Neural progenitor cell (in vitro differentiated cells): ENCODE results near the gene OPTC. TPM values are rescaled to one million over a fixed set of nuclear protein-coding genes. Genes with fewer than 3 reads are reported as not detected.
"Not testable (repeated sequence)": the region's sequence is repeated elsewhere in the genome, so short reads cannot be mapped to it uniquely, and the experiment has no call there.

Experiments
- DNase-seq: peaks from one replicate; pipeline ENCODE4 v3.0.0-alpha.2; 2016; ENCODE audit warnings: low spot score
- H2AFZ ChIP-seq: fragments of 200-600 bp; sonication (generic); replicated peaks from 2 replicates; pipeline ENCODE4 v1.6.1; 2016; ENCODE audit warnings: antibody characterized with exemption
- H3F3A ChIP-seq: fragments of 200-600 bp; sonication (generic); 2 replicates; pipeline ENCODE4 v1.6.1; 2016; ENCODE audit warnings: antibody characterized with exemption, low read depth
- H3K27ac ChIP-seq: fragments of 200-600 bp; sonication (generic); 2 replicates; pipeline ENCODE4 v1.5.1; 2016; ENCODE audit warnings: mild to moderate bottlenecking
- H3K27me3 ChIP-seq: fragments of 200-600 bp; sonication (generic); 2 replicates; pipeline ENCODE4 v1.6.1; 2016; ENCODE audit warnings: mild to moderate bottlenecking, moderate library complexity
- H3K36me3 ChIP-seq: fragments of 200-600 bp; sonication (generic); 2 replicates; pipeline ENCODE4 v1.5.1; 2016
- H3K4me1 ChIP-seq: fragments of 200-600 bp; sonication (generic); 2 replicates; pipeline ENCODE4 v1.6.1; 2016; ENCODE audit warnings: mixed run types
- H3K4me2 ChIP-seq: fragments of 200-600 bp; sonication (generic); 2 replicates; pipeline ENCODE4 v1.6.1; 2016
- H3K4me3 ChIP-seq: fragments of 200-600 bp; sonication (generic); 2 replicates; pipeline ENCODE4 v1.5.1; 2016
- H3K79me2 ChIP-seq: fragments of 200-600 bp; sonication (generic); 2 replicates; pipeline ENCODE4 v1.6.1; 2016; ENCODE audit warnings: low read depth
- H3K9ac ChIP-seq: fragments of 200-600 bp; sonication (generic); 2 replicates; pipeline ENCODE4 v1.6.1; 2016
- H3K9me3 ChIP-seq: fragments of 200-600 bp; sonication (generic); 2 replicates; pipeline ENCODE4 v1.5.1; 2016; ENCODE audit warnings: low read depth
- H4K20me1 ChIP-seq: fragments of 200-600 bp; sonication (generic); 2 replicates; pipeline ENCODE4 v1.6.1; 2016; ENCODE audit warnings: low read depth
- H3K27ac Mint-ChIP-seq: 3 replicates; pipeline ENCODE4 v1.8.0; 2021; ENCODE audit warnings: mixed read lengths
- H3K27me3 Mint-ChIP-seq: 2 replicates; pipeline ENCODE4 v1.8.0; 2022; ENCODE audit warnings: low read depth, mild to moderate bottlenecking, inconsistent platforms, moderate library complexity, mixed read lengths; ENCODE audit not compliant: insufficient read depth
- H3K36me3 Mint-ChIP-seq: 3 replicates; pipeline ENCODE4 v1.8.0; 2021; ENCODE audit warnings: mixed read lengths
- H3K4me1 Mint-ChIP-seq: 3 replicates; pipeline ENCODE4 v1.8.0; 2021; ENCODE audit warnings: mixed read lengths
- H3K4me3 Mint-ChIP-seq: 3 replicates; pipeline ENCODE4 v1.8.0; 2021; ENCODE audit warnings: mild to moderate bottlenecking, moderate library complexity, mixed read lengths
- H3K9me3 Mint-ChIP-seq: 3 replicates; pipeline ENCODE4 v1.8.0; 2020; ENCODE audit warnings: mixed read lengths
- CTCF ChIP-seq: fragments of 200-600 bp; sonication (generic); IDR thresholded peaks from 2 replicates; pipeline ENCODE4 v1.5.1; 2017; ENCODE audit warnings: antibody characterized with exemption, mild to moderate bottlenecking
- EZH2 ChIP-seq: fragments of 200-600 bp; sonication (generic); IDR thresholded peaks from 2 replicates; pipeline ENCODE4 v1.6.1; 2017; ENCODE audit warnings: antibody characterized with exemption, mild to moderate bottlenecking, moderate library complexity
- EZH2phosphoT487 ChIP-seq: fragments of 200-600 bp; sonication (generic); IDR thresholded peaks from 2 replicates; pipeline ENCODE4 v1.6.1; 2017; ENCODE audit warnings: antibody characterized with exemption
- total RNA-seq: library from RNA; depleted of rRNA; stranded (reverse); fragments of >200 nt; gene quantifications from 2 replicates; pipeline ENCODE4 v1.2.3, GENCODE V29; 2015; ENCODE audit warnings: low replicate concordance

OPTC gene
- total RNA-seq, 1 donor from 2014 or later, result not detected

GRCh38 chr1:203517426-203518110 lies 23.6 kb downstream of the OPTC start:
- DNase-seq, result no peak
- Histone ChIP-seq H2AFZ (no peak overlapping the region), H3K4me1 (peaks cover 41% of the 10 kb centered on the region), H3K4me2 (no peak overlapping the region), H3K79me2 (no peaks in the 10 kb centered on the region), H3K36me3 (no peaks in the 10 kb centered on the region), H4K20me1 (no peaks in the 10 kb centered on the region), H3K4me3 (no peak overlapping the region), H3K27me3 (no peaks in the 10 kb centered on the region), H3K27ac (no peak overlapping the region), H3K9me3 (no peaks in the 10 kb centered on the region), H3K9ac (no peak overlapping the region), H3F3A (peaks cover 4% of the 10 kb centered on the region)
- no peak for TF ChIP-seq EZH2
- no peak for TF ChIP-seq CTCF
- TF ChIP-seq EZH2phosphoT487, result no peak
- peak overlapping the region; percentile 57 for H3K27ac Mint-ChIP-seq
- peaks cover 13% of the 10 kb centered on the region for H3K27me3 Mint-ChIP-seq
- H3K36me3 Mint-ChIP-seq, result no peaks in the 10 kb centered on the region
- H3K4me3 Mint-ChIP-seq, result no peak overlapping the region
- no peaks in the 10 kb centered on the region for H3K9me3 Mint-ChIP-seq
- H3K4me1 Mint-ChIP-seq, result peaks cover 89% of the 10 kb centered on the region

- not testable (repeated sequence) for H3K79me2 ChIP-seq, H3K36me3 ChIP-seq, H3K9me3 ChIP-seq, H3K4me2 ChIP-seq, H2AFZ ChIP-seq, DNase-seq, H3F3A ChIP-seq, H3K9ac ChIP-seq, H4K20me1 ChIP-seq, H3K27ac ChIP-seq, H3K27me3 ChIP-seq, H3K4me3 ChIP-seq, H3K9me3 Mint-ChIP-seq, H3K4me3 Mint-ChIP-seq, H3K36me3 Mint-ChIP-seq
- Mint-ChIP-seq H3K27ac (peak overlapping the region; percentile 82), H3K4me1 (peaks cover 89% of the 10 kb centered on the region), H3K27me3 (peaks cover 17% of the 10 kb centered on the region)
- peaks cover 44% of the 10 kb centered on the region for H3K4me1 ChIP-seq
Measured at GRCh38 chr1:203518139-203518538, 24.2 kb downstream of the OPTC start.

- Histone ChIP-seq H3K4me3 (no peak overlapping the region), H3F3A (peaks cover 12% of the 10 kb centered on the region), H3K27ac (no peak overlapping the region), H3K36me3 (no peaks in the 10 kb centered on the region), H2AFZ (no peak overlapping the region), H3K4me2 (no peak overlapping the region), H3K79me2 (no peaks in the 10 kb centered on the region), H3K27me3 (no peaks in the 10 kb centered on the region), H3K4me1 (peaks cover 42% of the 10 kb centered on the region), H3K9me3 (no peaks in the 10 kb centered on the region), H3K9ac (no peak overlapping the region), H4K20me1 (no peaks in the 10 kb centered on the region)
- Mint-ChIP-seq H3K36me3 (no peaks in the 10 kb centered on the region), H3K27ac (peak overlapping the region; percentile 82), H3K27me3 (peaks cover 18% of the 10 kb centered on the region), H3K9me3 (no peaks in the 10 kb centered on the region), H3K4me3 (no peak overlapping the region), H3K4me1 (peaks cover 87% of the 10 kb centered on the region)
- TF ChIP-seq EZH2 (no peak), EZH2phosphoT487 (no peak), CTCF (no peak)
- DNase-seq, result no peak
Measured at GRCh38 chr1:203518541-203518940, 24.6 kb downstream of the OPTC start.

- Histone ChIP-seq H2AFZ (no peak overlapping the region), H3F3A (peaks cover 12% of the 10 kb centered on the region), H3K9me3 (no peaks in the 10 kb centered on the region), H3K4me1 (peaks cover 41% of the 10 kb centered on the region), H3K9ac (no peak overlapping the region), H4K20me1 (no peaks in the 10 kb centered on the region), H3K4me3 (no peak overlapping the region), H3K27me3 (no peaks in the 10 kb centered on the region), H3K4me2 (no peak overlapping the region), H3K36me3 (no peaks in the 10 kb centered on the region), H3K27ac (no peak overlapping the region), H3K79me2 (no peaks in the 10 kb centered on the region)
- no peaks in the 10 kb centered on the region for H3K36me3 Mint-ChIP-seq
- peaks cover 86% of the 10 kb centered on the region for H3K4me1 Mint-ChIP-seq
- peak overlapping the region; percentile 30 for H3K4me3 Mint-ChIP-seq
- no peaks in the 10 kb centered on the region for H3K9me3 Mint-ChIP-seq
- TF ChIP-seq EZH2 (no peak), CTCF (no peak), EZH2phosphoT487 (no peak)
- peak overlapping the region; percentile 82 for H3K27ac Mint-ChIP-seq
- DNase-seq, result no peak
- H3K27me3 Mint-ChIP-seq, result peaks cover 20% of the 10 kb centered on the region
Measured at GRCh38 chr1:203519053-203519840, 25.3 kb downstream of the OPTC start.
